Activated gamma-delta T cell (primary cell): ENCODE measurements around the gene NFIB.

Experiments
- DNase-seq: peaks from one replicate; lab custom pipeline; 2025; lab: John Stamatoyannopoulos, UW

Gene NFIB

GRCh38 chr9:14147738-14148137 lies 166.2 kb downstream of the NFIB start:
- no peak for DNase-seq

- no peak for DNase-seq
Observed at GRCh38 chr9:14146201-14146874, 167.6 kb downstream of the NFIB start.

GRCh38 chr9:14144215-14144614 lies 169.7 kb downstream of the NFIB start:
- DNase-seq, result no peak

- no peak for DNase-seq
Observed at GRCh38 chr9:14141699-14142098, 172.2 kb downstream of the NFIB start.

GRCh38 chr9:14140096-14140697 lies 173.7 kb downstream of the NFIB start:
- DNase-seq, result no peak

GRCh38 chr9:14139287-14139686 lies 174.7 kb downstream of the NFIB start:
- no peak for DNase-seq

GRCh38 chr9:14136646-14137370 lies 177.1 kb downstream of the NFIB start:
- no peak for DNase-seq

- no peak for DNase-seq
Observed at GRCh38 chr9:14136047-14136635, 177.8 kb downstream of the NFIB start.

- no peak for DNase-seq
Observed at GRCh38 chr9:14135421-14135820, 178.5 kb downstream of the NFIB start.

- no peak for DNase-seq
Observed at GRCh38 chr9:14133394-14133793, 180.5 kb downstream of the NFIB start.

GRCh38 chr9:14132775-14133174 lies 181.2 kb downstream of the NFIB start:
- DNase-seq, result no peak

- DNase-seq, result no peak
Observed at GRCh38 chr9:14131356-14132088, 182.4 kb downstream of the NFIB start.

- no peak for DNase-seq
Observed at GRCh38 chr9:14127656-14128055, 186.3 kb downstream of the NFIB start.

GRCh38 chr9:14119694-14120514 lies 194.0 kb downstream of the NFIB start:
- DNase-seq, result no peak

- DNase-seq, result no peak
Observed at GRCh38 chr9:14112226-14112625, 201.7 kb downstream of the NFIB start.

- no peak for DNase-seq
Observed at GRCh38 chr9:14111696-14112095, 202.2 kb downstream of the NFIB start.

- DNase-seq, result no peak
Observed at GRCh38 chr9:14107977-14108376, 206.0 kb downstream of the NFIB start.

- DNase-seq, result no peak
Observed at GRCh38 chr9:14107495-14107894, 206.4 kb downstream of the NFIB start.

- DNase-seq, result no peak
Observed at GRCh38 chr9:14106699-14107098, 207.2 kb downstream of the NFIB start.

- no peak for DNase-seq
Observed at GRCh38 chr9:14104496-14104895, 209.4 kb downstream of the NFIB start.

- DNase-seq, result no peak
Observed at GRCh38 chr9:14103115-14103514, 210.8 kb downstream of the NFIB start.
